Natural killer cell (primary cell): ENCODE data around the gene CPNE4. TPM values are rescaled to one million over a fixed set of nuclear protein-coding genes. Genes with fewer than 3 reads are reported as not detected.

ENCODE experiments used
- ATAC-seq, 3 donors: fragments of 150-1000 bp in 2 of 3; fragments of 200-7000 bp in 1 of 3; cut with Tn5 transposase; 1 replicate in 1 of 3; 2 replicates in 2 of 3; pipeline ENCODE4 v1.10.0; 2021; ENCODE audit warnings: mild to moderate bottlenecking in 2 of 3, moderate library complexity in 2 of 3
- DNase-seq, 2 donors: peaks; one replicate each; pipeline versions ENCODE4 v3.0.0 to v3.0.0-alpha.2; 2013 to 2021; ENCODE audit warnings: mixed read lengths in 1 of 2
- H3K27ac ChIP-seq: one replicate; pipeline ENCODE4 v1.5.1; 2013; ENCODE audit warnings: mild to moderate bottlenecking, low read length
- H3K27me3 ChIP-seq: one replicate; pipeline ENCODE4 v1.6.1; 2013; ENCODE audit warnings: low read length; ENCODE audit not compliant: control insufficient read depth, insufficient read depth
- H3K36me3 ChIP-seq: one replicate; pipeline ENCODE4 v1.6.1; 2013; ENCODE audit warnings: low read length; ENCODE audit not compliant: control insufficient read depth, insufficient read depth
- H3K4me1 ChIP-seq: one replicate; pipeline ENCODE4 v1.6.1; 2013; ENCODE audit warnings: low read length; ENCODE audit not compliant: control insufficient read depth, insufficient read depth
- H3K4me3 ChIP-seq: one replicate; pipeline ENCODE4 v1.5.1; 2013; ENCODE audit warnings: low read length
- H3K9me3 ChIP-seq: one replicate; pipeline ENCODE4 v1.6.1; 2013; ENCODE audit warnings: low read length; ENCODE audit not compliant: control insufficient read depth, insufficient read depth
- H3K27ac Mint-ChIP-seq, 2 donors: one replicate each; pipeline ENCODE4 v1.8.0; 2022; ENCODE audit warnings: mild to moderate bottlenecking in 2 of 2, mixed read lengths in 2 of 2, moderate library complexity in 1 of 2
- H3K27me3 Mint-ChIP-seq, 2 donors: one replicate each; pipeline ENCODE4 v1.8.0; 2022; ENCODE audit warnings: low read depth in 2 of 2, mixed read lengths in 2 of 2
- H3K36me3 Mint-ChIP-seq: one replicate; pipeline ENCODE4 v1.8.0; 2022; ENCODE audit warnings: mixed read lengths
- H3K4me1 Mint-ChIP-seq, 2 donors: one replicate each; pipeline ENCODE4 v1.8.0; 2022; ENCODE audit warnings: mixed read lengths in 2 of 2
- H3K4me3 Mint-ChIP-seq: one replicate; pipeline ENCODE4 v1.8.0; 2022; ENCODE audit warnings: mild to moderate bottlenecking, moderate library complexity, mixed read lengths
- H3K9me3 Mint-ChIP-seq, 2 donors: one replicate each; pipeline ENCODE4 v1.8.0; 2022; ENCODE audit warnings: mixed read lengths in 2 of 2
- CTCF ChIP-seq: fragments of 200-600 bp; IDR thresholded peaks from one replicate; pipeline ENCODE4 v1.8.0; 2022; ENCODE audit warnings: antibody characterized with exemption
- WGBS: methylation state at CpG from one replicate; pipeline ENCODE4 v1.1.7; 2013; ENCODE audit warnings: missing lambda C conversion rate; ENCODE audit not compliant: insufficient coverage; 5-methylcytosine and 5-hydroxymethylcytosine counted together
- intact Hi-C: fragments of 100-400 bp; cut with micrococcal nuclease; formaldehyde crosslinking; loops from one replicate; pipeline ENCODE4 v1.14.2; 2022
- total RNA-seq, 4 donors: library from RNA; stranded (reverse); fragments of 120-200 nt in 1 of 4; gene quantifications; one replicate each; pipeline versions ENCODE4 v1.2.3 to v1.2.4, GENCODE V29; 2013 to 2022

CPNE4 gene
- total RNA-seq, 3 donors from 2014 or later (not counting 1 experiment from before 2014, with no cell fraction given), result not detected

GRCh38 chr3:131705099-131705498, 329.7 kb downstream of the CPNE4 start:
- peaks cover 11 to 26% of the 10 kb centered on the region in 2 donors for H3K27me3 Mint-ChIP-seq
- Histone ChIP-seq H3K9me3 (no peaks in the 10 kb centered on the region), H3K4me3 (no peak overlapping the region), H3K36me3 (no peaks in the 10 kb centered on the region), H3K27me3 (no peaks in the 10 kb centered on the region), H3K27ac (no peak overlapping the region), H3K4me1 (no peaks in the 10 kb centered on the region)
- H3K4me3 Mint-ChIP-seq, result no peak overlapping the region
- no peaks in the 10 kb centered on the region for H3K4me1 Mint-ChIP-seq
- H3K27ac Mint-ChIP-seq, result no peak overlapping the region
- WGBS, result 67% methylated on average over 1 of the region's 1 CpG
- no peak for DNase-seq
- no peak for TF ChIP-seq CTCF
- H3K36me3 Mint-ChIP-seq, result no peaks in the 10 kb centered on the region
- no peak for ATAC-seq
- intact Hi-C loops, result no loop called here
- peaks cover 0 to 4% of the 10 kb centered on the region in 2 donors for H3K9me3 Mint-ChIP-seq

GRCh38 chr3:131704098-131704497, 330.7 kb downstream of the CPNE4 start:
- Histone ChIP-seq H3K27me3 (no peaks in the 10 kb centered on the region), H3K36me3 (no peaks in the 10 kb centered on the region), H3K27ac (no peak overlapping the region), H3K4me1 (no peaks in the 10 kb centered on the region), H3K4me3 (no peak overlapping the region), H3K9me3 (no peaks in the 10 kb centered on the region)
- intact Hi-C loops, result no loop called here
- H3K4me1 Mint-ChIP-seq, result no peaks in the 10 kb centered on the region
- H3K4me3 Mint-ChIP-seq, result no peak overlapping the region
- peaks cover 0 to 4% of the 10 kb centered on the region in 2 donors for H3K9me3 Mint-ChIP-seq
- TF ChIP-seq CTCF, result no peak
- H3K27ac Mint-ChIP-seq, result no peak overlapping the region
- 75% methylated on average over 2 of the region's 2 CpGs for WGBS
- peaks cover 11 to 26% of the 10 kb centered on the region in 2 donors for H3K27me3 Mint-ChIP-seq
- DNase-seq (no peak), ATAC-seq (no peak)
- H3K36me3 Mint-ChIP-seq, result peaks cover 2% of the 10 kb centered on the region

- H3K4me1 ChIP-seq, result no peaks in the 10 kb centered on the region
- no peaks in the 10 kb centered on the region for H3K36me3 ChIP-seq
- H3K27ac ChIP-seq, result no peak overlapping the region
- TF ChIP-seq CTCF, result no peak
- no peak for DNase-seq
- no peak overlapping the region for H3K4me3 ChIP-seq
- peaks cover 6% of the 10 kb centered on the region for H3K36me3 Mint-ChIP-seq
- no peaks in the 10 kb centered on the region for H3K27me3 ChIP-seq
- peaks cover 4 to 14% of the 10 kb centered on the region in 2 donors for H3K27me3 Mint-ChIP-seq
- H3K9me3 ChIP-seq, result no peaks in the 10 kb centered on the region
- no peaks in the 10 kb centered on the region for H3K4me1 Mint-ChIP-seq
- ATAC-seq, result no peak
- 50% methylated on average over 2 of the region's 2 CpGs for WGBS
- no peak overlapping the region for H3K4me3 Mint-ChIP-seq
- peaks cover 0 to 2% of the 10 kb centered on the region in 2 donors for H3K9me3 Mint-ChIP-seq
- no peak overlapping the region for H3K27ac Mint-ChIP-seq
- intact Hi-C loops, result no loop called here
Observed at GRCh38 chr3:131702146-131702545, 332.7 kb downstream of the CPNE4 start.

GRCh38 chr3:131701153-131701770, 333.6 kb downstream of the CPNE4 start:
- Mint-ChIP-seq H3K27ac (no peak overlapping the region), H3K4me3 (no peak overlapping the region)
- 48% methylated on average over 1 of the region's 2 CpGs for WGBS

More at GRCh38 chr3:131701153-131701770, 333.6 kb downstream of the CPNE4 start:
- no peaks in the 10 kb centered on the region for H3K9me3 ChIP-seq
- intact Hi-C loops, result no loop called here
- H3K9me3 Mint-ChIP-seq, result peaks cover 0 to 3% of the 10 kb centered on the region in 2 donors
- H3K27me3 ChIP-seq, result no peaks in the 10 kb centered on the region
- H3K4me1 Mint-ChIP-seq, result no peaks in the 10 kb centered on the region
- H3K36me3 ChIP-seq, result no peaks in the 10 kb centered on the region
- H3K27me3 Mint-ChIP-seq, result peaks cover 7 to 15% of the 10 kb centered on the region in 2 donors
- ATAC-seq (peak in 1 of 3 donors; percentile 69), DNase-seq (no peak)
- H3K4me3 ChIP-seq, result no peak overlapping the region
- H3K4me1 ChIP-seq, result no peaks in the 10 kb centered on the region
- peaks cover 6% of the 10 kb centered on the region for H3K36me3 Mint-ChIP-seq
- no peak for TF ChIP-seq CTCF
- H3K27ac ChIP-seq, result no peak overlapping the region
